GM19328 (cell line): Measurements from ENCODE around the gene GRM4.
"Not testable (repeated sequence)": the region's sequence is repeated elsewhere in the genome, so short reads cannot be mapped to it uniquely, and the experiment has no call there.

ENCODE experiments used
- ATAC-seq: cut with Tn5 transposase; IDR thresholded peaks from one replicate; pipeline ENCODE4 v1.9.1; 2021; ENCODE audit warnings: mild to moderate bottlenecking, moderate library complexity; ENCODE audit not compliant: unreplicated experiment

GRM4 gene

DNA sequence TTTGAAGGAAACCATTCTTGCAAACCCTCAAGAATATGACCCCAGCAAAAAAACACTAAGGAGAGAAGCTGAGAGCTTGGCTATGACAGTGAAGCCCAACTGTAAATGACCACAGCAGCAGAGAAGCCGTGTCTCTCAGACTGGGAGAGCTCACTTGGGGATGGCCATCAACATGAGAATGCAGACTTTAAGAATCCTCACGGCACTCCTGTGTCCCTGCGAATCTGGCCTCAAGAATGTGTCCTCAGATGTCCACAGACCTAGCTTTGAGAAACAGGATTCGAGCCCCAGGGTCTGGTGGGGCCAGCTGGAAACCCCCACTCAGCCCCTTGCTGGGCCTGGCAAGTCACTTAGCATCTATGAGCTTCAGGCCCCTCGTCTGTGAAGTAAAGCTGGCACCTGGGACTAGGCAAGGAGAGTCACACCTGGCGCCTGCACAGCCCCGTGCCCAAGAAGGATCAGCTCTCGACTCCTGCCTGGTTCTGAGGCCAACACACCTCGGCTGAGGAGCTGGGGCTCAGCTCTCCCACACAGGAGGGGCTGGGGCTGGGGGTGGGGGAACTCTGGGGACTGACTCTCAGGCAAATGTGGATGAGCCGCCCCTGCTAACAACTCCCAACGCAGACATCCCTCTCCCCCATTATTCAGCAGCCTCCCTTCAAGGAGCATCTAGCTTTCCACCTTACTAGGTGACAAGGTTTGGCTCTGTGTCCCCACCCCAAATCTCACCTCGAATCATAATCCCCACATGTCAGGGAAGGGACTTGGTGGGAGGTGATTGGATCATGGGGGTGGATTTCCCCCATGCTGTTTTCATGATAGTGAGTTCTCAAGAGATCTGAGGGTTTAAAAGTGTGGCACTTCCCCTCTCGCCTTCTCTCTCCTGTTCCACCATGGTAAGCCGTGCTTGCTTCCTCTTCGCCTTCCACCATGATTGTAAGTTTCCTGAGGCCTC lies 97.7 kb downstream of the GRM4 start:
- no peak for ATAC-seq

DNA sequence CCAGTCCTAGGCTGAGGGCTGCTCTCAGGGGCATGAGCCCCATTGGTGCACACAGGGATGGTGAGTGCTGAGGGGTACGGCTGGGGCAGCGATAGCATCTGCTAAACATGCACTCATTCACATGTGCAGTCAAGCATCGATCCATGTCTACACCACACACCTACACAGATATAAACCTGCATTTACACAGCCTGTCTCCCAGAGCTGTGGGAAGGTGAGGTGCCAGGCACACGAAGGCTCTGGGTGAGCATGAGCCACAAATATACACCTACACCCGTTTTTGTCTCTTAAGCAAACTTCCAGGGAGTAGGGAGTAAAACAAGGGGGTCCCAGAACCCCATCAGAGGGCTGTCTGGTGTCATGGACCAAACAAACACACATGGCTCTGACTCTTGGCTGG lies 99.3 kb downstream of the GRM4 start:
- no peak for ATAC-seq

DNA sequence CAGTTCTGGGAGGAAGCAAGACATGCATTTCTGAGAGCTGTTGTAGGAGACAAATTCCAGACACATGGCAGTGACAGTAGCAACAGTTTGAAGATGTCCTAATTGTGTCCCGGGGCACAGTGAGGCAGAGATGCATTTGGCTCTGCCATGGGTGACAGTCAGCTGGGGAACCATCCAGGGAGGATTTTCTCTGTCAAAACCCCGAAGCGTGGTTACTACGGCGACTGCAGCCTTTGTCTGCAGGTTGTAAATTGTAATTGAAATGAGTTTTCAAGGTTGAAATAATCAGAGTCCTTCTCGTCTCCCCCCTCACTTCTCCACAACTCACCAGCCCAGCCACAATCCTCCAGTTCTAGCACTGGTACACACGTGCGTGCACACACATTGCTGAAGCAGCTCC lies 100.1 kb downstream of the GRM4 start:
- ATAC-seq, result no peak

DNA sequence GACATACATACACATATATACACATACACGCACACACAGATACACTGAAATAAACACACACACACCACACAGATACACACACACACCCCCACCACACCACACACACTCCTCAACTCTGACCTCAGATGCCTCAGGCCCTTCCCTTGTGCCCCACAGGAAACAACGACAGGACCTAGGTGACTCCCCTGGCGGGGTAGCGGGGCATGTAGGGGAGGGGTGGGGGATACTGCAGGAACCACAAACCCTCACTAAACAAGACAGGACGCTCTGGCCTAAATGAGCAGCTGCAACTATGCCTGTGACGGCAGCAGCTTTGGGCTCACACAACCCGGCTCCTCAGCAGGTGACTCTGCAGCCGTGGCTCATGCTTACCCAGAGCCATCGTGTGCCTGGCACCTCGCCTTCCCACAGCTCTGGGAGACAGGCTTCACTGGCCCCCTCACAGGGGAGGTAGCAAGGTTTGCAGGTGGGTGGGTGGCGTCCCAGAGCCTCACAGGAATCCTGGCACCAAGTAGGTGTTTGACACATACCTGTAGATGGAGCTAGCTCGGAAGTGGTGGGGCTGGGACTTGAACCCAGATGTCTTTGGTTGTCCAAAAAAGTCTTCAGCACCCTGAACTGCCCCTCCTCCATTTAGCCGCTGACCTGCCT lies 100.8 kb downstream of the GRM4 start:
- no peak for ATAC-seq

DNA sequence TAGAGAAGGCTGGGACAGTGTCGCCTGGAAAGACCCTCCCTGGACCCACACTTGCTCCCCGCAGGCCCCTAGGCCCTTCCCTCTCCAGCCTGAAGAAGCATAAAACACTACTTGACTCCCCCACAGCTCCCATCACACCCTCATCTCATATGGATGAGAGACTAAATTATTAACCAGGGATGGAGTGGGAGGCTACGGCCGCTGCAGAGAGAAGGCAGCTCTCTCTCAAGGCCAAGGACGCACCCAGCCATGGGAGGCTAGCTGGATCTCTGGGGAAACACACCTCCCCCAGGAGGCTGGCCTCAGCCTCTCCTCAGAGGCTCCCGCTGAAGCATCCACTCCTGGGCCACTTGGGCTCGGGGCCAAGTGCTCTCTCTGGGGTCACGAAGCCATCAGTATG lies 102.5 kb downstream of the GRM4 start:
- ATAC-seq, result no peak

DNA sequence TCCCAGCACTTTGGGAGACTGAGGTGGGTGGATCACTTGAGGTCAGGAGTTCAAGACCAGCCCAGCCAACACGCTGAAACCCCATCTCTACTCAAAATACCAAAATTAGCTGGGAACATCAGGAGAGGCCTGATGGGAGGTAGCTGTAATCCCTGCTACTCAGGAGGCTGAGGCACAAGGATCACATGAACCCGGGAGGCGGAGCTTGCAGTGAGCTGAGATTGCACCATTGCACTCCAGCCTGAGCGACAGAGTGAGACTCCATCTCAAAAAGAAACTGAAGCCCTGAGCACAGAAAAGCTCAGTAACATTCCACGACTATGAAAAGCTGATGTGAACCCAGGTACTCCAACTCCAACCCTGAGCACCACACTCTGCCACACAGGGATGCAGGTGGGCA lies 103.9 kb downstream of the GRM4 start:
- not testable (repeated sequence) for ATAC-seq

DNA sequence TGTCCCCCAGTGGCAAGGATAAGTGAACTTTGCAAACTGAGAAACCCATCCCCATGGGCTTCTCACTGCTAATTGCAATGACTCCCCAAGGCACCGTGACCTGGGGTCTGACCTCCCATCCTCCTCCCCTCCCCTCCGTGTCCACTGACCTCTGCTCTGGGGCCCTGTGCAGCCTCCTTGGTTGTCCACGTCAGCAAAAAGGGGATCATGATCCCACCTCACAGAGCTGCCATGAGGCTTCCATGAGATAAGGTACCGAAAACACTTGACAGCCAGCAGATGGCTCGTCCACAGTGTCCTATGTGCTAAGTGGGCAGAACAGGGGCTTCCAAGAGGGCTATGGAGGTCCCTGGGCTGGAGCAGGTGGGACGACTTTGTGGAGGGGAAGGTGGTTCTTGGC lies 104.5 kb downstream of the GRM4 start:
- ATAC-seq, result no peak

DNA sequence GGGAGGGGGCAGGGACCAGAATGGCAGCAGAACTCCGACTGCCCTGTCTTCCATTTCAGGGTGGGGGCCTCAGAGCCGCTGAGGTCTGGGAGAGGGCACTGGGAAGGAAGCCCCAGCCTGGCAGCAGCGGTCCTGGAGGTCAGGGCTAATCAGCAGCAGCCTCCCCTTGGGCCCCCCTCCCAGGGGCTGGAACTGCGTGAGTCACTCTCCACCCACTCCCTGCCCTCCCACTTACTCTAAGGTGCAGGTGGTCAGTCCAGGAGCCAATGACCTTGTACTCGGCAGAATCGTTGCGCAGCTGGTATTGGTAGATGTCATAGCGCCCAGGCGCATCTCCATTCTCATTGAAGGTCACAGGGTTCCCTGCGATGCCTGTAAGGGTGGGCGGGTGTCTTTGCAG lies 105.9 kb downstream of the GRM4 start:
- ATAC-seq, result no peak

DNA sequence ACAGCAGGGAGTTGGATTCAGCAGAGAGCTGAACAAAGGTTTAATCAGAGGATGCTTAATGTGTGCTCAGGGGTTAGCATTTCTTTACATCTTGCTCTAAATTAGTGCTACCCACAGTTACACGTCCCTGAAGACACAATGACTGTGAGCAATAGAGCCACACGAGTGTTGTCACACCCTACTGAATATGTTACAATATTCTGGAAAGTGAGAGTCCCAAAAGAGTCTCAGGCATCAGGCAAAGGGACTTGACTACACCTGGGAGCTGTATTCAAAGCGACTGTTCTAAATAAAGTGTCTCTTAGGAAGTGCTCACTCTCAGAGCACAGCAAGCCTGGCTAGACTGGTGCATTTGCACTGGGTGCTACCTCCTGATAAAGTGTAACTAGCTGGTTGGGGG lies 108.7 kb downstream of the GRM4 start:
- ATAC-seq, result no peak

DNA sequence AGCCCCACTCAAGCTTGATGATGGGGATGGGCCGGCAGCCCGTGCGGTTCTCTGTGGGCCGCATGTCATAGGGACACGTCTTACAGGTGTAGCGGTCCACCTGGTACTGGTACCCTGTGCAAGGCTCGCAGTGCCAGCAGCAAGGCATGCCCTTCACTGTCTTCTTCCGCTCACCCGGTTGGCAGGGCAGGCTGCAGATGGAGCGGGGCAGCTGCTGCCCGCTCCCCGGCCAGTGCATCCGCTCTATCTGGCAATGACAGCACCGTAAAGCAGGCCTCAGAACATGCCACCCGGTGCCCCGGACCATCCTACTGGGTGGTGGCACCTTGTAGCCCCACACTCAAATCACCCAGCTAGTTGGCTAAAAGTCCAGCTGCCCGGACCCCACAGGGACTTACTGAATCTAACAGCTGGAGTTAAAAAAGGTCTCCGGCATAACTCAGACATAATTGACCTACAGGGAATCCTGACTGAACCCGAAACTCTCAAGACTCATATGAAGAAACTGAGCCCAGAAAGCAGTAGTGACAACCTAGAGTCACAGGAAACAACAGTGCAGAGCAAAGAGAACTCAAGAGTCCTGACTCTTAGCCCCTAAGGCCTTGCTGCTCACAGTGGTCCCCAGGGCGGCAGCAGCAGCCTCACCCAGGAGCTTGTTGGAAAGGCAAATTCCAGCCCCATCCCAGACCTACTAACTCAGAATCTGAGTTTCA lies 109.4 kb downstream of the GRM4 start:
- no peak for ATAC-seq

DNA sequence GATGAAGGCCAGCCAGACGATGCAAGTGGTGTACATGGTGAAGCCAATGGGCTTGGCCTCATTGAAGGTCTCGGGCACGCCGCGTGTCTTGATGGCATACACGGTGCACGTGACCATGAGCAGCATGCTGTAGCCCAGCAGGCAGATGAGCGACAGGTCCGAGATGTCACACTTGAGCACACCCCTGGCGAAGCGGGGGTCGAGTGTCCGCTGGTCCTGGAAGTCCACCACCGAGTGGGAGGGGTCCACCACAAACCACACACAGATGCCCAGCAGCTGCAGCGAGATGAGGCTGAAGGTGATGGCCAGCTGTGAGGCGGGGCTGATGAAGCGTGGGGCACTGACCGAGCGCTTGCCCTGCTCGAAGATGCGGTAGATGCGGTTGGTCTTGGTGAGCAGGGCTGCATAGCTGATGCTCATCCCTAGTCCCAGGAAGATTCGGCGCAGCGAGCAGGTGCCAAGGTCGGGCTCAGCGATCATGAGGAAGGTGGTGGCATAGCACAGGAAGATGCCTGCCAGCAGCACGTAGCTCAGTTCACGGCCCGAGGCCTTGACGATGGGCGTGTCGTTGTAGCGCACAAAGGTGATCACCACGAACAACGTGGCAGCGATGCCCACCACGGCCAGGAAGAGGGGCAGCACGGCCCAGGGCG lies 110.1 kb downstream of the GRM4 start:
- no peak for ATAC-seq

DNA sequence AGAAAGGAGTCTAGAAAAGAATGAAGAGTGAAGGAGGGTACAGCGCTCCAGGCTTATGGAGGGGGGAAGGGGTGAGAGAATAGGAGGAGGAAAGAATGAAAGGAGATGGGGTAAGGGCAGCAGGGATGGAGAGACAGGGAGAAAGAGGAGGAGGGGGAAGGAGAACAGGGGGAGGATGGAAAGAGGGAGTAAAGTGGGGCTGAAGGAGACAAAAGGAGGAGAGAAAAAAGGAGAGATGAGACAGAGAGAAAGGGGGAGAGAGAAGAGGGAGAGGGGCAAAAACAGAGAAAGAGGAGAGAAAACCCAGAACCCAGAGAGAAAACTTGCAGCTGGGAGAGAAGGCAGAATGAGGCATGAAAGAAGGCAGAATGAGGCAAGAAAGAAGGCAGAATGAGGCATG lies 110.7 kb downstream of the GRM4 start:
- no peak for ATAC-seq

DNA sequence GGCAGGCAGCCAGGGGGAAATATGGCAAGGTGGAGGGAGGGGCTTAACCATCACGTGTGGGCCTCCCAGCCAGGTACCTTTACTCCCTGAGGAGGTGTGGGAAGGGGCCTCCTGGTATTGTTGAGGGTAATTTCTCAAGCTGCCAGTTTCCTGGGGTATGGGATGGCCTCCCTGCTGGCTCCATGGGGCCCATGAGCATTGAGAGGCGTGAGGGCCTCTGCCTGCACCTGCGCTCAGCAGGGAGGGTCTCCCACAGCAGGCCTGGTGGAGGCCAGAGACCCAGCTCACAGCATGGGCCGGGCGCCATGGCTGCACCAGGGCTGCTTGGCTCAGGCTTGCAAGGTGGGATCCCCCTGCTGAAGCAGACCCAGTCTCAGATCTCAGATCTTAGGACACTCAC lies 113.0 kb downstream of the GRM4 start:
- ATAC-seq, result no peak

DNA sequence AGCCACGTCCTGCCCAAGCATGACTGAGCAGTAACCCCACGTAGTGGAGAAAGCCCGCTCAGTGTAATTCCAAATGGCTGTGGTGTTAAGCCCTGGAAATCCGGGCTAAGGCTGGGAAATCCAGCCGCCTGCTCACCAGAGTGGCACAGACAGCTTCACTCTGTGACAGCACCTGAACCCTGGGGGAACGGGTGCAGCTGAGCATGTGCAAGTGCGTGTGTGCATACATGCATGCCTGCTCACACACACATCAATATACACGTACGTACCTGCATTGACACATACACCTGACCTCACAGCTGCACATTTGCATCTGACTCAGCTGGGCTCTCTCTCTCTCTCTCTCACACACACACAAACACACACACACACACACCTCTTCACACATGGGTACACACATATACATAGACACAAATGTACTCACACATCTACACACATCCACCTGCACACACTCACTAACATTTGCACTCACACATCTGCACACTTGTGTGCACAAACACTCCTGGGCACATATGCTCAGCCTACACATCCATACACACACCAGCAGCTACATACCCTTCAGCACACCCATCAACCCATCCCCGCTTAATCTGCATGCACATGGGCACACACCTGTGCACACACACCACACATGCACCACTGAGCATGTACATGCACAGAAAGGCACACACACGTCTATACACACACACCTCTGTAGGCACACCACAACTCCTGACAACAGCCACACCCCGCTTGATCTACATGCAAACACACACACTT lies 114.1 kb downstream of the GRM4 start:
- ATAC-seq, result no peak

DNA sequence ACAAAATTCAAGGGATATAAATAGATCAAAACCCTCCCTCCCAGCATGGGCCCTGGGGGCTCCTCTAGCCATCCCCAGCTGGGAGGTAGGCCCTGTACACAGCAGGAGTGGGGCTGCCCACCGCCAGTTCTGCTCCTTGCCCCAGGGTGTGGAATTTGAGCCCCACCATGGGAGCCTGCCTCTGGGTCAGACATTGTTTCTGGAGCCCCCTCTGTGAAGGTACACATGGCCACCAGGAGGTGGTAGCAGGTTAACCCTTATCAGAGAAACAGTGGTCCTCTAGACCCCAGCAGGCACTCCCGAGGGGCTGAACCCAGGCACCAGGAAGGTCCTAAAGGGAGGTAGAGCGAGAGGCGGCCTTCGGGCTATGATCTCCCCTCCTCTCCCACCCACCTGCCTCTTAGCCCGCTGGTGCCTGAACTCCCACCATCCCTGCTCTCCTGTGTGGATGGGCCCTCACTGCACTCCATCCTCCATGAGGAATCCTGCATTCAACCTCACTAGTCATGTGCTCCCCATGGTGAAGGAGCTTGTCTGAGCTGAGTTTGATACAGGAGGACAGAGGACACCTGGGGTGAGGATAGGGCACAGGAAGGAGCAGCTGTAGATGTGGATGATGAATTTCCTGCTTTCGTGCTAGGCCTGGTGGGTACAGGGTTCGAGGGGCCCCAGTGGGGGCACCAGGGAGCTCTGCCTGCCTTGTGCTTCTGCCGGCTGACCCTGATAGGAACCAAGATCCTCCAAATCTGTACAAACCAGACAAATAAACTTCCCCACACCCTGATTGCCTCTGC lies 114.9 kb downstream of the GRM4 start:
- no peak for ATAC-seq

DNA sequence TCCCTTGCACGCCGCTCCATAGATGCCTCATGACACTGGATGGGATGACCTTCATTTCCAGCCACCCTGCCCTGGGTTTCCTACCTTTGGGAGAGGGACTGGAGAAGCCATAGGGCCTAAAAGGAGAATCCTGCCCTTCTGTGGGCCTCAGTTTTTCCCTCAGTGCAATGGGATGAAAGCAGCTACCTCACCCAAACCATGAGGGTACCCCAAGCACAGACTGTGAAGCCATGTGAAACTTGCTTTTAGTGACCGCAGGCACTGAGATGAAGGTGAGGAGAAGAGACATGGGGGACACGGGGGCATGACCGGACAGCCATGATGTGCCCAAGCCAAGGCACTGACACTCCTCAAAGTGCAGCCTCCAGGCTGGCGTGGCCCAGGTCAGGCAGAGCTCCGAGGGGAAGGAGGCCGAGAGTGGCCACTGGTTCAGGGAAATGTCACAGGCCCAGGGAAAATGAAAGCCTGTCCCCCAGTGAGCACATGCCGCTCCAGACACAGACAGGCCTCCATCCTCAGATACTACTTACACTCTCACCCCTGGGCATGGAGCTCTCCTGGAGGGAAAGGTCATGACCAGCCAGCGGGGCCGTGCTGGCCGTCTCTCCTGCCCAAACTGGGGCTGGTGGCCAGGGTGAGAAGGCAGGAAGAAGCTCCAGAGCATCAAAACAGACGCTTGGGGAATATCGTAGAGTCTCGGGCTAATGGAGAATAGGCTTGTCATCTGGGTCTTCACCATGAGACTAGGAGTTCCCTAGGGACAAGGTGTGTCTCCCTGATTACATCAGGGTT lies 116.2 kb downstream of the GRM4 start:
- ATAC-seq, result no peak

DNA sequence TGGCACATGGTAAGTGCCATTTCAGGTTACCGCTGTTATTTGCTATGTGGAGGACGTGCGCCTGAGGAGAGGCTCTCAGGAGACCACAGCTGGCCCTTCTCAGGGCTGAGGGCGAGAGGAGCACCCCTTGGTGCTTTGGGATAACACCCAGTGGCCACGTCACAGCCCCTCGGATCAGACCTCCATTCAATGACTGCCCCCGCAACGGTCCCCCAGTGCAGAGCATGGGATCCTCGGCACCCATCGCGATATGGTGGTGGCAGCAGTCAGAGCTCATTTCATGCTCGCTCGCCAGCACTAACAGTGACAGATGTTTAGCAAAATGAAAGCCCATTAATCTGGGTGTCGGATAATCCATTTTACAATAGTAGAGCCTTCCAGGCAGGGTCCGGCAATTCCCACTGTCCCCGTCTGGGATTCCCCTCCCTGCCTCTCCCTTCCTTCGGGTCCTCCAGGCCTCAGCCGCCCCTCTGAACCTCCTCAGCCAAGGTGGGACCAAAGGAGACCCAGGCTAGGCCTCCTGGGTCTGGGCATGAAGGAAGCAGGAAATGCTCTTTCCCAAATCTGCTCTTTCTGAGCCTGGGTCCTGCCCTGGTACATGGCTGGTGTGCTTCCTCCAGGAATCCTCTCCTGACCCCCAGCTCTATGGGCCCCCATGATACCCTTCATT lies 117.1 kb downstream of the GRM4 start:
- no peak for ATAC-seq

DNA sequence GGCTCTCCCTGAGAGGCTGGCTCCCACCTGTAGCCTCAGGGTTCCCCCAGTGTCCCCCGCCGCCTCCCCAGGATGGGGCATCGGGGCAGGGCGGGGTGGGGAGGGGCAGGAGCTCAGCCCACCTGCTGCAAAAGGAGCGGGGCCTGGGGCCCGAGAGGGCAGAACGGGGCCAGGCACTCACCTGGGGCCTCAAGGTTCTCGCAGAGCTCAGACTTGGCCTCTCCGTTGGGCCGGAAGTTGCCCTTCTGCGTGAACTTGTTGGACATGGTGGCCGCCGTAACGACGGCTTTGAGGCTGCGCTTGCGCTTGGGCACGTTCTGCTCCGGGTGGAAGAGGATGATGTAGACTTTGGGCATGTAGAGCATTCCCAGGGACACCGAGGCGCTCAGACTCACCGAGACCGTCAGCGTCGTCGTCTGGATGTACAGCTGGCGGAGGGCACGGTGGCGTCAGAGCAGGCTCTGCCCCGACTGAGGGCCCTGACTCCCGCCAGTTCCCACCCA lies 117.9 kb downstream of the GRM4 start:
- no peak for ATAC-seq
